Peyer's patch (tissue), 4 donors: ENCODE results near the gene ZBTB42. TPM values are rescaled to one million over a fixed set of nuclear protein-coding genes. Genes with fewer than 3 reads are reported as not detected.

Experiments used
- DNase-seq, 3 donors: peaks; one replicate each; pipeline ENCODE4 v3.0.0-alpha.2; 2017 to 2019
- H3K27ac ChIP-seq, 4 donors: fragments of 200-600 bp; sonication (generic); one replicate each; pipeline ENCODE4 v1.5.1; 2016 to 2019
- H3K27me3 ChIP-seq, 2 donors: fragments of 200-600 bp; sonication (generic); one replicate each; pipeline ENCODE4 v1.5.1; 2019
- H3K36me3 ChIP-seq, 3 donors: fragments of 200-600 bp; sonication (generic); one replicate each; pipeline ENCODE4 v1.5.1; 2016 to 2019
- H3K4me1 ChIP-seq, 4 donors: fragments of 200-600 bp; sonication (generic); one replicate each; pipeline ENCODE4 v1.5.1; 2016 to 2019
- H3K4me3 ChIP-seq, 4 donors: fragments of 200-600 bp; sonication (generic); 1 replicate in 3 of 4; 2 replicates in 1 of 4; pipeline ENCODE4 v1.5.1; 2016 to 2019; ENCODE audit warnings: mild to moderate bottlenecking in 1 of 4
- H3K9me3 ChIP-seq, 4 donors: fragments of 200-600 bp; sonication (generic); one replicate each; pipeline ENCODE4 v1.5.1; 2016 to 2019; ENCODE audit warnings: mild to moderate bottlenecking in 1 of 4
- POLR2A ChIP-seq, 2 donors: fragments of 450-650 bp; IDR thresholded peaks; one replicate each; pipeline ENCODE4 v1.5.1; 2017; ENCODE audit warnings: antibody characterized with exemption in 2 of 2, mild to moderate bottlenecking in 2 of 2, moderate library complexity in 2 of 2
- total RNA-seq, 4 donors: library from RNA; depleted of rRNA; stranded (reverse); fragments of >200 nt; gene quantifications; one replicate each; pipeline ENCODE4 v1.1.0, GENCODE V29; 2016
- TF ChIP-seq, protein P1 (sequence below), 6 experiments: fragments of 450-650 bp in 4 of 6; fragments of 200-600 bp in 2 of 6; sonication (generic) in 1 of 6; IDR thresholded peaks; one replicate each; pipeline ENCODE4 v1.5.1; 2017 to 2019; ENCODE audit warnings: antibody characterized with exemption in 6 of 6, mild to moderate bottlenecking in 3 of 6, moderate library complexity in 1 of 6

ZBTB42 gene
- total RNA-seq, 4 donors from 2014 or later: 2.5 to 14.7 (median 10.9) TPM

- H3K9me3 ChIP-seq: no peaks in the 10 kb centered on the region
- no peaks in the 10 kb centered on the region for H3K36me3 ChIP-seq
- H3K27me3 ChIP-seq: no peaks in the 10 kb centered on the region
- no peak overlapping the region for H3K4me3 ChIP-seq
- DNase-seq: no peak
- TF ChIP-seq, protein P1, sequence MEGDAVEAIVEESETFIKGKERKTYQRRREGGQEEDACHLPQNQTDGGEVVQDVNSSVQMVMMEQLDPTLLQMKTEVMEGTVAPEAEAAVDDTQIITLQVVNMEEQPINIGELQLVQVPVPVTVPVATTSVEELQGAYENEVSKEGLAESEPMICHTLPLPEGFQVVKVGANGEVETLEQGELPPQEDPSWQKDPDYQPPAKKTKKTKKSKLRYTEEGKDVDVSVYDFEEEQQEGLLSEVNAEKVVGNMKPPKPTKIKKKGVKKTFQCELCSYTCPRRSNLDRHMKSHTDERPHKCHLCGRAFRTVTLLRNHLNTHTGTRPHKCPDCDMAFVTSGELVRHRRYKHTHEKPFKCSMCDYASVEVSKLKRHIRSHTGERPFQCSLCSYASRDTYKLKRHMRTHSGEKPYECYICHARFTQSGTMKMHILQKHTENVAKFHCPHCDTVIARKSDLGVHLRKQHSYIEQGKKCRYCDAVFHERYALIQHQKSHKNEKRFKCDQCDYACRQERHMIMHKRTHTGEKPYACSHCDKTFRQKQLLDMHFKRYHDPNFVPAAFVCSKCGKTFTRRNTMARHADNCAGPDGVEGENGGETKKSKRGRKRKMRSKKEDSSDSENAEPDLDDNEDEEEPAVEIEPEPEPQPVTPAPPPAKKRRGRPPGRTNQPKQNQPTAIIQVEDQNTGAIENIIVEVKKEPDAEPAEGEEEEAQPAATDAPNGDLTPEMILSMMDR (IDR thresholded peaks at IDR 0.05): no peak
- no peak for TF ChIP-seq POLR2A (IDR thresholded peaks at IDR 0.05)
- peaks cover 6 to 29% (median 11%) of the 10 kb centered on the region in 4 donors for H3K4me1 ChIP-seq
- H3K27ac ChIP-seq: no peak overlapping the region
Measured at GRCh38 chr14:104804481-104805325, 3.8 kb downstream of the ZBTB42 start.

- no peaks in the 10 kb centered on the region for H3K36me3 ChIP-seq
- no peaks in the 10 kb centered on the region for H3K27me3 ChIP-seq
- H3K27ac ChIP-seq: no peak overlapping the region
- no peak for DNase-seq
- no peak for TF ChIP-seq POLR2A (IDR thresholded peaks at IDR 0.05)
- H3K4me1 ChIP-seq: peaks cover 6 to 24% (median 9%) of the 10 kb centered on the region in 4 donors
- no peak overlapping the region for H3K4me3 ChIP-seq
- H3K9me3 ChIP-seq: no peaks in the 10 kb centered on the region
Measured at GRCh38 chr14:104805326-104805678, 4.4 kb downstream of the ZBTB42 start.

DNA sequence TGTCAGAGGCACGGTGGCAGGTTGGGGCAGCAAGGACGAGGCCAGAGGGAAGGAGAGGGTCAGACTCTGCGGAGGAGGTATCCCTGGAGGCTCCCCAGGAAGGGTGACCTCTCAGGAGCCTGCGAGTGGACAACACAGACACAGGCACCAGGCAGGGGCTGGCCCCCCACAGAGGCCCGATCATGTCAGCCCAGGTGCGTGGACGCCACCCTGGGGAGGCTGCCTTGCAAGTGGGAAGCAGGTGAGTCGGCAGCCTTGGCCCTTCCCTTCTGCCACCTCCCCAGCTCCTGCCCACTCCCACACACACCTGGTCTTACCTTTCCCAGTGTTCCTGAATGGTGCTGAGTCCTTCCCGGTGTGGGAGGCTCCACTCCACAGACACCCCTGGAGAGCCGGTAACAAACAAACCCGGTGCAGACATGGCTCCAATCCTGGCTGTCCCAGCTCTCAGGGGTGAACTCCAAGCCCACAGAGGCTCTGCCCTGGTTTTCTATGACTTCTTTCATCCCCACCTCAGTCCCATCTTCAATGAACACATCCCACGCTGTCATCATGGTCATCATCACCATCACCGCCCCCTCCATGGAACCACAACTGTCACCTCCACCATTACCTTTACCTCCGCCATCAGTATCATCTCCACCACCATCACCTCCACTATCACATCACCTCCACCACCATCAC is 5.2 kb downstream of the ZBTB42 start:
- Histone ChIP-seq H3K4me3 (no peak overlapping the region), H3K4me1 (peaks cover 6 to 23% (median 9%) of the 10 kb centered on the region in 4 donors), H3K36me3 (no peaks in the 10 kb centered on the region), H3K9me3 (no peaks in the 10 kb centered on the region), H3K27me3 (no peaks in the 10 kb centered on the region), H3K27ac (no peak overlapping the region)
- DNase-seq: no peak
- TF ChIP-seq, protein P1 (IDR thresholded peaks at IDR 0.05): no peak

DNA sequence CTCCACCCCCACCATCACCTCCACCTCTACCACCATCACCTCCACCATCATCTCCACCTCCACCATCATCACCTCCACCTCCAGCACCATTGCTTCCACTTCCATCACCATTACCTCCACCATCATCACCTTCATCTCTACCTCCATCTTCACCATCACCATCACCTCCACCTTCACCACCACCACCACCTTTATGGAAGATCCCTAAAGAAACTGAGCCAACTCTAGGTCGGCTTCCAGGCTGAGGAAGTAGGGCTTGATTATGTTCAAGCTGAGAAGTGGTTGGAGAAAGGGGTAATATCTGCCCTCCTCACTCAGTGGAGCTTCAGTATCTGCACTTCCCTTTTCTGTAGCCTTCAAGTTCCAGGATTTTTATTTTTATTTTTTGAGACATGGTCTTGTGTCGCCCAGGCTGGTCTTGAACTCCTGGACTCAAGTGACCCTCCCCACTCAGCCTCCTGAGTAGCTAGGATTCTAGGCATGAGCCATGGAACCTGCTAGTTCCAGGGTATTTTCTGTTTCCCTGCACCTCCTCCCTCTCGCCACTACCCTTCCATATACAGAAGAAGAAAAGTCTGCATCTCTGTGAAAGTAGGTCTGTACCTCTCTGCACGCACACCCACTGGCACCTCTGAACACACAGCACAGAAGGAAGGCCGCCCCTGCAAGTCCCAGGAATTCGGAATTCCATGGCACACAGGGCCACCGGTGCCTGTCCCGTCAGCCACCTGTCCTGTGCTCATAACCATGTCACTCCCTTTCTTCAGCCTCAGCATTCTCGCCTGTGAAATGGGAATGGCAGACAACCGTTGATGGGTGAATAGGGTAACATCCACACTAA is 5.9 kb downstream of the ZBTB42 start:
- Histone ChIP-seq H3K27me3 (no peaks in the 10 kb centered on the region), H3K36me3 (no peaks in the 10 kb centered on the region), H3K4me1 (peaks cover 1 to 15% (median 3%) of the 10 kb centered on the region in 4 donors), H3K4me3 (no peak overlapping the region), H3K27ac (no peak overlapping the region), H3K9me3 (no peaks in the 10 kb centered on the region)
- no peak for DNase-seq
- TF ChIP-seq, protein P1 (IDR thresholded peaks at IDR 0.05): no peak
- no peak for TF ChIP-seq POLR2A (IDR thresholded peaks at IDR 0.05)

GRCh38 chr14:104808456-104808855 is 7.6 kb downstream of the ZBTB42 start:
- H3K9me3 ChIP-seq: no peaks in the 10 kb centered on the region
- H3K36me3 ChIP-seq: no peaks in the 10 kb centered on the region
- no peak overlapping the region for H3K27ac ChIP-seq
- DNase-seq: no peak
- H3K27me3 ChIP-seq: no peaks in the 10 kb centered on the region
- TF ChIP-seq, protein P1 (IDR thresholded peaks at IDR 0.05): no peak
- TF ChIP-seq POLR2A (IDR thresholded peaks at IDR 0.05): no peak
- peaks cover 0 to under 1% (median 0%) of the 10 kb centered on the region in 4 donors for H3K4me1 ChIP-seq
- H3K4me3 ChIP-seq: no peak overlapping the region
